HepG2 (cell line): Measurements from ENCODE around the gene ARHGAP26. TPM values are rescaled to one million over a fixed set of nuclear protein-coding genes. Genes with fewer than 3 reads are reported as not detected.

Experiments
- ATAC-seq: fragments of 200-7000 bp; cut with Tn5 transposase; 3 replicates; pipeline ENCODE4 v1.9.1; 2020; ENCODE audit warnings: mild to moderate bottlenecking, moderate library complexity
- BruUV-seq: library from RNA; stranded (reverse); fragments of 400-500 nt; replicated peaks from 2 replicates; lab custom pipeline; 2021; lab: Mats Ljungman, UMichigan
- CTCF ChIA-PET: fragments of 300-600 bp; formaldehyde crosslinking; extraction: SDS; loops from one replicate; lab custom pipeline; 2021; ENCODE audit warnings: low total read pairs, inconsistent platforms, low intra/inter-chr PET ratio; lab: Yijun Ruan, JAX
- POLR2A ChIA-PET: fragments of 350-600 bp; sonication (Branson Sonifier 250); formaldehyde crosslinking; loops from one replicate; lab custom pipeline; 2020; ENCODE audit warnings: antibody characterized with exemption, inconsistent platforms; lab: Yijun Ruan, JAX
- DNase-seq: peaks from one replicate; pipeline ENCODE4 v3.0.0-alpha.2; 2015; ENCODE audit warnings: low spot score
- FAIRE-seq: peaks from 3 replicates; lab custom pipeline; 2011; peaks lifted over from hg19 to GRCh38; lab: Jason Lieb, UNC
- H2AFZ ChIP-seq: one replicate; pipeline ENCODE4 v1.6.1; 2011; ENCODE audit warnings: low read length, inconsistent platforms
- H3K27ac ChIP-seq: fragments of 300-600 bp; 3 replicates; pipeline ENCODE4 v1.8.0; 2011; ENCODE audit warnings: mixed run types, mild to moderate bottlenecking, mixed read lengths, low read length, inconsistent platforms; ENCODE audit not compliant: insufficient read depth; ENCODE audit errors: extremely low read length
- H3K27me3 ChIP-seq, 2 experiments: fragments of 200-600 bp in 1 of 2; 2 replicates in 1 of 2; 3 replicates in 1 of 2; pipeline versions ENCODE4 v1.6.0 to v1.8.0; 2011; ENCODE audit warnings: low read length in 2 of 2, mild to moderate bottlenecking in 2 of 2, moderate library complexity in 2 of 2, inconsistent platforms in 1 of 2; ENCODE audit not compliant: insufficient read depth in 2 of 2, control insufficient read depth in 1 of 2
- H3K36me3 ChIP-seq, 2 experiments: fragments of 200-600 bp in 1 of 2; replicated peaks in 1 of 2; 2 replicates in 1 of 2; 3 replicates in 1 of 2; pipeline versions ENCODE4 v1.5.1 to v1.8.0; 2011; ENCODE audit warnings: low read length in 2 of 2, inconsistent platforms in 1 of 2; ENCODE audit not compliant: insufficient read depth in 2 of 2, control insufficient read depth in 1 of 2
- H3K4me1 ChIP-seq: 2 replicates; pipeline ENCODE4 v1.5.1; 2012; ENCODE audit warnings: low read length, inconsistent platforms; ENCODE audit not compliant: insufficient read depth
- H3K4me2 ChIP-seq: 2 replicates; pipeline ENCODE4 v1.6.0; 2011; ENCODE audit warnings: low read depth, low read length, inconsistent platforms
- H3K4me3 ChIP-seq, 3 experiments: fragments of 200-600 bp in 1 of 3; sonication (generic), shearing (Covaris generic) in 1 of 3; replicated peaks in 1 of 3; 2 replicates each; pipeline ENCODE4 v1.5.1; 2011 to 2016; ENCODE audit warnings: low read length in 3 of 3, inconsistent platforms in 2 of 3, low read depth in 2 of 3, mild to moderate bottlenecking in 2 of 3, control low read depth in 1 of 3, mixed read lengths in 1 of 3; ENCODE audit not compliant: insufficient read depth in 1 of 3
- H3K79me2 ChIP-seq: one replicate; pipeline ENCODE4 v1.6.1; 2011; ENCODE audit warnings: low read length, inconsistent platforms; ENCODE audit not compliant: insufficient read depth
- H3K9ac ChIP-seq: 2 replicates; pipeline ENCODE4 v1.6.0; 2011; ENCODE audit warnings: mild to moderate bottlenecking, low read depth, low read length, inconsistent platforms; ENCODE audit not compliant: insufficient read depth
- H3K9me3 ChIP-seq: 2 replicates; pipeline ENCODE4 v1.5.1; 2012; ENCODE audit warnings: mild to moderate bottlenecking, low read length
- H4K20me1 ChIP-seq: 2 replicates; pipeline ENCODE4 v1.6.0; 2011; ENCODE audit warnings: inconsistent platforms, mild to moderate bottlenecking, low read length, moderate library complexity; ENCODE audit not compliant: insufficient read depth
- ATF1 ChIP-seq: IDR thresholded peaks from 2 replicates; pipeline ENCODE4 v1.6.1; 2016; ENCODE audit warnings: mild to moderate bottlenecking, control low read depth
- CEBPB ChIP-seq: IDR thresholded peaks from 2 replicates; pipeline ENCODE4 v1.6.1; 2011; ENCODE audit warnings: low read depth, low read length, improper control_type of control experiment, borderline replicate concordance
- CREB1 ChIP-seq, 2 experiments: fragments of 450-650 bp in 1 of 2; IDR thresholded peaks; 2 replicates each; pipeline ENCODE4 v1.6.1; 2016 to 2017; ENCODE audit warnings: control low read depth in 1 of 2, mild to moderate bottlenecking in 1 of 2, missing compliant biosample characterization in 1 of 2, missing genetic modification characterization in 1 of 2
- JUNB ChIP-seq: sonication (generic); formaldehyde crosslinking; IDR thresholded peaks from 2 replicates; pipeline ENCODE4 v1.8.0; 2022; ENCODE audit warnings: missing genetic modification reagents, mild to moderate bottlenecking, borderline replicate concordance
- PREB ChIP-seq: sonication (generic); formaldehyde crosslinking; IDR thresholded peaks from 2 replicates; pipeline ENCODE4 v1.4.0; 2020; ENCODE audit warnings: missing genetic modification reagents
- SIX4 ChIP-seq: sonication (generic); formaldehyde crosslinking; IDR thresholded peaks from 2 replicates; pipeline ENCODE4 v1.4.0; 2020; ENCODE audit warnings: missing genetic modification reagents
- ZBTB33 ChIP-seq: sonication (generic); formaldehyde crosslinking; IDR thresholded peaks from 2 replicates; pipeline ENCODE4 v1.4.0; 2020; ENCODE audit warnings: missing genetic modification reagents
- ZNF24 ChIP-seq: fragments of 450-650 bp; IDR thresholded peaks from 2 replicates; pipeline ENCODE4 v1.6.1; 2017; ENCODE audit warnings: antibody characterized with exemption, mild to moderate bottlenecking
- ZNF383 ChIP-seq: sonication (generic); formaldehyde crosslinking; IDR thresholded peaks from 2 replicates; pipeline ENCODE4 v1.4.0; 2020; ENCODE audit warnings: missing genetic modification reagents, mild to moderate bottlenecking, borderline replicate concordance
- ZNF431 ChIP-seq: sonication (generic); formaldehyde crosslinking; IDR thresholded peaks from 2 replicates; pipeline ENCODE4 v1.9.0; 2022; ENCODE audit warnings: missing genetic modification reagents, low read depth, mild to moderate bottlenecking, borderline replicate concordance
- ZNF691 ChIP-seq: sonication (generic); formaldehyde crosslinking; IDR thresholded peaks from 2 replicates; pipeline ENCODE4 v1.4.0; 2020; ENCODE audit warnings: missing genetic modification reagents, low read depth, mild to moderate bottlenecking, borderline replicate concordance
- WGBS: methylation state at CpG from one replicate; pipeline ENCODE4 v1.1.6; 2017; ENCODE audit warnings: low lambda C conversion rate; 5-methylcytosine and 5-hydroxymethylcytosine counted together
- in situ Hi-C: cut with HindIII; loops from 2 replicates; pipeline ENCODE4 v1.10.0; 2017; ENCODE audit warnings: low pct_unique_long_range_greater_than_20kb; ENCODE audit not compliant: extremely low pct_ligation_motif_present
- intact Hi-C: fragments of 100-400 bp; cut with micrococcal nuclease; formaldehyde crosslinking; loops from one replicate; pipeline ENCODE4 v1.10.0; 2022; ENCODE audit not compliant: unreplicated experiment
- polyA plus RNA-seq, 8 experiments: library from polyadenylated mRNA; depleted of rRNA in 3 of 8; stranded (reverse) in 7 of 8; unstranded in 1 of 8; fragments of >200 nt; fragmentation: Illumina TruSeq in 4 of 8; extraction: Trizol in 4 of 8; gene quantifications; 2 replicates each; pipeline versions ENCODE4 v1.2.1 to v1.2.3, GENCODE V29; 2011 to 2016; ENCODE audit warnings: low read depth in 4 of 8, missing spikeins in 1 of 8, mixed read lengths in 1 of 8; ENCODE audit not compliant: insufficient read depth in 1 of 8
- total RNA-seq, 5 experiments: library from RNA; depleted of rRNA; stranded (reverse); fragments of >200 nt; fragmentation: Illumina TruSeq; extraction: Trizol; gene quantifications; 2 replicates each; pipeline ENCODE4 v1.2.3, GENCODE V29; 2016; ENCODE audit warnings: low read depth in 1 of 5

Gene ARHGAP26
- total and polyA plus RNA-seq, 2 of the 13 experiments (the other 11 are each of a cell fraction or from before 2014, with no cell fraction given) = 9.6 to 18.2 TPM

- Histone ChIP-seq H3K27me3 (no peaks in the 10 kb centered on the region), H3K27ac (no peak overlapping the region), H3K9ac (no peak overlapping the region), H2AFZ (no peak overlapping the region), H3K4me2 (no peak overlapping the region), H3K4me3 (no peak overlapping the region), H3K4me1 (peaks cover 38% of the 10 kb centered on the region), H4K20me1 (no peaks in the 10 kb centered on the region), H3K9me3 (no peaks in the 10 kb centered on the region), H3K79me2 (no peaks in the 10 kb centered on the region), H3K36me3 (no peaks in the 10 kb centered on the region)
- CTCF ChIA-PET = no interaction called here
- no peak for FAIRE-seq
- TF ChIP-seq ZNF431 (CRISPR knock-in tag) (peak; percentile 73; the same call in 1 of the 2 replicates), ATF1 (CRISPR knock-in tag) (no peak)
- no peak for ATAC-seq
- no peak for DNase-seq
- intact Hi-C loops = no loop called here
- POLR2A ChIA-PET = interaction anchor here (1.6 kb wide), 1 partner anchor 11 kb away, joined by 4 read pairs; no protein-coding TSS in a partner anchor
- in situ Hi-C loops = no loop called here
- WGBS = 83% methylated on average over 2 of the region's 2 CpGs
- no TSS peak for BruUV-seq
Measured at GRCh38 chr5:143244990-143245389, 474.8 kb downstream of the ARHGAP26 start.

GRCh38 chr5:143245929-143246561 lies 475.9 kb downstream of the ARHGAP26 start:
- CTCF ChIA-PET = no interaction called here
- Histone ChIP-seq H3K4me1 (peaks cover 32% of the 10 kb centered on the region), H2AFZ (no peak overlapping the region)
- TF ChIP-seq CEBPB = 0 out of 2 replicates have a peak, but pooled peaks have one; percentile 4
- peak; percentile 69; the same call in 1 of the 2 replicates for TF ChIP-seq SIX4 (CRISPR knock-in tag)
- TF ChIP-seq ZNF24 = no peak
- peak; percentile 33; the same call in 1 of the 2 replicates for TF ChIP-seq ZBTB33
- no peak for TF ChIP-seq ZNF383 (CRISPR knock-in tag)
- TF ChIP-seq ZNF691 = no peak
- 0 out of 2 replicates have a peak, but pooled peaks have one; percentile 14 for TF ChIP-seq CREB1 (IDR thresholded peaks at IDR 0.05)
- no peak for TF ChIP-seq CREB1 (CRISPR knock-in tag; IDR thresholded peaks at IDR 0.05)
- TF ChIP-seq PREB = no peak
- peak; percentile 53; the same call in 1 of the 2 replicates for TF ChIP-seq JUNB
- no peak for TF ChIP-seq ATF1 (CRISPR knock-in tag)

More at GRCh38 chr5:143245929-143246561, 475.9 kb downstream of the ARHGAP26 start:
- Histone ChIP-seq H3K4me3 (no peak overlapping the region), H3K79me2 (no peaks in the 10 kb centered on the region), H3K27me3 (no peaks in the 10 kb centered on the region), H3K36me3 (no peaks in the 10 kb centered on the region), H3K9me3 (no peaks in the 10 kb centered on the region), H3K4me2 (no peak overlapping the region), H3K9ac (no peak overlapping the region), H3K27ac (no peak overlapping the region), H4K20me1 (no peaks in the 10 kb centered on the region)
- 38% methylated on average over 11 of the region's 11 CpGs for WGBS
- DNase-seq (peak; percentile 64), ATAC-seq (peak; percentile 86), FAIRE-seq (no peak)
- intact Hi-C loops = no loop called here
- in situ Hi-C loops = no loop called here
- BruUV-seq = no TSS peak
- POLR2A ChIA-PET = no interaction called here
